Activated CD8-positive, alpha-beta memory T cell treated with anti-CD3 and anti-CD28 coated beads, Interleukin-2, amount 50 U/mL, for 24 hours (primary cell): ENCODE results near the gene TAPBP.
"Not testable (repeated sequence)": the region's sequence is repeated elsewhere in the genome, so short reads cannot be mapped to it uniquely, and the experiment has no call there.

ENCODE experiments used
- DNase-seq: peaks from one replicate; pipeline ENCODE4 v3.0.0-alpha.2; 2020; ENCODE audit errors: extremely low read depth

TAPBP gene

DNA sequence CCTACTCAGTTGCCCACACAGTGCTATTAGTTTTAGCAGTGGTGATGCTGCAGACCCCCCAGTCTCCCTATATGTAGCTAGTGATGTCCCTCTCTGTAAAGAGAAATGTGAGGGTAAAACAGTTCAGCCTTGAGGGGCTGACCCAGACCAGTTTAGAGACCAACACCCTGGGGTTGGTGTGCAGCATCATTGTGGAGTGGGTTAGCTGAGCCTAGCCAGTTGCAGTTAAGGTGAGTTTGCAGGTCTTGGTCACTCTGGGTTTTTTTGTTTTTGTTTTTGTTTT, 37.4 kb downstream of the TAPBP start:
- DNase-seq, result no peak

DNA sequence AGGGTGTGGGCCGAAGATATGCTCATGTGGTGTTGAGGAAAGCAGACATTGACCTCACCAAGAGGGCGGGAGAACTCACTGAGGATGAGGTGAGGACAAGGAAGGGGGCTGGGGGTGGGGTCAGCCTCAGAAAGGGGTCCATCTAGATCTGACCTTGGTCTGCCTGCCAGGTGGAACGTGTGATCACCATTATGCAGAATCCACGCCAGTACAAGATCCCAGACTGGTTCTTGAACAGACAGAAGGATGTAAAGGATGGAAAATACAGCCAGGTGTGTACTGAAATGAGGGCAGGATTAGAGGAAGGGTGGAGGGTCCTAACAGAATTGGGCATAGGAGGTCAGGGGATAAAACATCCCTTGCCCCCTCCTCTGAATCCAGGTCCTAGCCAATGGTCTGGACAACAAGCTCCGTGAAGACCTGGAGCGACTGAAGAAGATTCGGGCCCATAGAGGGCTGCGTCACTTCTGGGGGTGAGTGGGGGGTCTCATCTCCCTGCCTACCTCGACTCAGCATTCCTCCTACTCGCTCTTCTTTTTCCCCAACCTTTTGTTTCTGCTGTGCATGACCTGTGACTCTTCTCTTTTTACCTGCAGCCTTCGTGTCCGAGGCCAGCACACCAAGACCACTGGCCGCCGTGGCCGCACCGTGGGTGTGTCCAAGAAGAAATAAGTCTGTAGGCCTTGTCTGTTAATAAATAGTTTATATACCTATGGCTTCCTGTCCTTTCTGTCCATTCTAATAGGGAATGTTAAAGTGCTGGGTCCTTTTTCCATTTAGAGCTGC, 37.9 kb downstream of the TAPBP start:
- not testable (repeated sequence) for DNase-seq

- DNase-seq, result no peak
These were observed 39.7 kb downstream of the TAPBP start for GRCh38 chr6:33273924-33274902.

DNA sequence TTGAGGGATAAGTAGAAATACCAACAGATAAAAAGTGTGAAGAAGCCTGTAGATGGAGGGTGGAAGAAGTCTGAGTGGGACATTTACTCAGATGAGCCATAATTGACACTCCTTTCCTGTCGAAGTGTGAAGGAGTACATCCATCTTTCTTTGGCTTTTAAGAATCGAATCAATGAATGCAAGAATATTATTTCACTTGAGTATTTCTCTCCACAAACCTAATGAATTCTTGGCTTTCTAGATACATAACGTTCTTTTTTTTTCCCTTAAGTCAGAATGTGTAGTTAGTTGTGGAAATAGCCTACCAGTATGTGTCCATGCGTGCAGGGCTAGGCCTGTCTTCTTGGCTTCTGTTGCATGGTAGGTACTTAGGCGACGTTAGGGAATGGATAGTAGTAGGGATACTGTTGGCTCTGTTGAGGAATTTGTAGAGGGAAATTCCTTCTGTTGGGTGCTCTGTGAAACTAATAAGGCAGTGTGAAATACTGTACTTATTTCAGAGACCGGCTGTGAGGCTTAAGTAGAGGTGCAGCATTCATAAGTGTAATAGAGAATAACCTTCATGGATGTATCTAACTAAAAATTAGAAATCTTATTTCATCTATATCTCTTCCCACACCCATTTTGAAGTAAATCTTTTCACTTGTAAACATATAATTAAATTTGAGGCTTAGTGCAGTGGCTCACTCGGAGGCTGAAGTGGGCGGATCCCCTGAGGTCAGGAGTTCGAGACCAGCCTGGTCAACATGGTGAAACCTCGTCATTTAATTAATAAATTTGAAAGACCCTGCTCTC, 40.6 kb downstream of the TAPBP start:
- no peak for DNase-seq

- no peak for DNase-seq
These were observed 41.4 kb downstream of the TAPBP start for GRCh38 chr6:33272275-33273128.

GRCh38 chr6:33271468-33272274, 42.2 kb downstream of the TAPBP start, which contains the start of the genes RPS18 and VPS52:
Gene RPS18, plus strand, starts transcription at chr6:33272075. Its CDS starts 45 bp downstream, at chr6:33272120.
Gene VPS52, minus strand, starts transcription at chr6:33271876. Its CDS starts 201 bp downstream, at chr6:33271675.
- peak; percentile 84 for DNase-seq

- DNase-seq, result no peak
These were observed 42.8 kb downstream of the TAPBP start for GRCh38 chr6:33271117-33271467.

DNA sequence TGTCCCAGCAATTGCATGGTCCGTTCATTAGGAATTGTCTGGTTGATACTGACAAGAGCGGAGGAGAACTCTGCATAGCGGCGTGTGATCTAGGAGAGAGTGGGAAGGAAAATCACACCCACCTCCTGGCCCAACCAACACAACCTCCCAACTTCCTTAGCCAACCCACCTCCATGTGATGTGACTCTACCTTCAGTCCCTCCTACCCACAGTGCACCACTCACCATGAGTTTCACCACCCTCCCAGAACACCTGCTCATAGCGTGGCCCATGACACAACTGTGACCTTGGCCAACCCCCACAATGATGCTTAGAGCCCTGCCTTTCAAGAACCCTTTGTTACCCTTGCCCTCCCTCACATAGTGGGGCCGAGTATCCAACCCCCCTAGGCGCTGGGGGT, 49.9 kb downstream of the TAPBP start:
- DNase-seq, result no peak

- DNase-seq, result not testable (repeated sequence)
These were observed 51.4 kb downstream of the TAPBP start for GRCh38 chr6:33262490-33262889.

GRCh38 chr6:33259032-33259431, 54.8 kb downstream of the TAPBP start:
- DNase-seq, result no peak

DNA sequence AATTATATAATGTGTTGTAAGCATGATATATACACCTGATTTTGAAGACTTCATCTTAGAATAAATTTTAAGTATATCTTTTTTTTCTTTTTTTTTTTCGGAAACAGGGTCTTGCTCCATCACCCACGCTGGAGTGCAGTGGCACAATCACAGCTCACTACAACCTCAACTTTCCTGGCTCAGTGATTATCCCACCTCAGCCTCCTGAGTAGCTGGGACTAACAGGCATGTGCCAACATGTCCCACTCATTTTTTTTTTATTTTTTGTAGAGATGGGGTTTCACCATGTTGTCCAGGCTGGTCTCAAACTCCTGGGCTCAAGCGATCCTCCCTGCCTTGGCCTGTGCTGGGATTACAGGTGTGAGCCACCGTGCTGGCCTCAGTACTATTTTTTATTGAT, 59.3 kb downstream of the TAPBP start:
- no peak for DNase-seq

GRCh38 chr6:33252759-33253158, 61.1 kb downstream of the TAPBP start:
- DNase-seq, result no peak

GRCh38 chr6:33251395-33252012, 62.4 kb downstream of the TAPBP start:
- DNase-seq, result no peak

DNA sequence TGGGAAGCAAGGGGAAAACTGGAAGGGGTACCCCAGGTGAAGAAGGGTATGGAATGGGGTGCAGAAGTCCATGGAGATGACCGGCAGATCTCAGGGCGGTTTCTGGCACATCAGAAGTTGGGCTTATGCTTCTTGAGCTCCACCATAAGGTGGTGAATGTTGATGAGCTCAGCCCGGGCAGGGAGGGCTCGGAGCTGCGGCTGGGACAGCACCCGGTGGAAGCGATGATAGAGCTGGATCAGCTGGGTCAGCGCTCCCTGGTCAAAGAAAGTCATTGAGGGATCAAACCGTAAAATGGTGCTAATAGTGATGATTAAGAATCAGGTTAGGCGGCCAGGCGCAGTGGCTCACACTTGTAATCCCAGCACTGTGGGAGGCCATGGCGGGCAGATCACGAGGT, 63.1 kb downstream of the TAPBP start:
- no peak for DNase-seq

- no peak for DNase-seq
These were observed 63.9 kb downstream of the TAPBP start for GRCh38 chr6:33249732-33250630.
